HEK293 (cell line): ENCODE results near the gene VPS4A.

ENCODE experiments used
- CTCF ChIA-PET: fragments of 350-600 bp; formaldehyde crosslinking; extraction: SDS; loops from one replicate; lab custom pipeline; 2021; ENCODE audit warnings: antibody characterized with exemption; lab: Yijun Ruan, JAX
- POLR2A ChIA-PET: fragments of 300-600 bp; formaldehyde crosslinking; extraction: SDS; loops from one replicate; lab custom pipeline; 2020; ENCODE audit warnings: antibody characterized with exemption, inconsistent platforms; lab: Yijun Ruan, JAX
- H3K27ac ChIP-seq: fragments of 200-500 bp; sonication (Bioruptor generic); 2 replicates; pipeline ENCODE4 v1.5.1; 2014; ENCODE audit warnings: low read depth, low read length, control low read depth, inconsistent platforms; ENCODE audit errors: extremely low read depth
- H3K36me3 ChIP-seq, 2 experiments: fragments of 200-500 bp in 1 of 2; sonication (Bioruptor generic) in 1 of 2; 1 replicate in 1 of 2; 2 replicates in 1 of 2; pipeline ENCODE4 v1.5.1; 2014 to 2017; ENCODE audit warnings: inconsistent platforms in 2 of 2, low read length in 2 of 2; ENCODE audit not compliant: control insufficient read depth in 2 of 2, insufficient read depth in 1 of 2
- H3K4me1 ChIP-seq: fragments of 200-500 bp; sonication (Bioruptor generic); 2 replicates; pipeline ENCODE4 v1.5.1; 2014; ENCODE audit warnings: mild to moderate bottlenecking, low read length, inconsistent platforms; ENCODE audit not compliant: control insufficient read depth, insufficient read depth
- H3K4me3 ChIP-seq: 2 replicates; pipeline ENCODE4 v1.5.1; 2011; ENCODE audit warnings: low read depth, mild to moderate bottlenecking, control low read depth, low read length, moderate library complexity
- H3K9me3 ChIP-seq: fragments of 200-500 bp; sonication (Bioruptor generic); 2 replicates; pipeline ENCODE4 v1.5.1; 2014; ENCODE audit warnings: low read depth, low read length, inconsistent platforms; ENCODE audit not compliant: control insufficient read depth, insufficient read depth
- GLI4 ChIP-seq: fragments of 450-650 bp; formaldehyde crosslinking; IDR thresholded peaks from 2 replicates; pipeline ENCODE4 v1.5.1; 2016; ENCODE audit warnings: missing biosample characterization, missing genetic modification characterization
- KLF16 ChIP-seq: fragments of 450-650 bp; formaldehyde crosslinking; IDR thresholded peaks from 2 replicates; pipeline ENCODE4 v1.5.1; 2017; ENCODE audit warnings: missing biosample characterization, missing genetic modification characterization
- OVOL3 ChIP-seq: fragments of 450-650 bp; formaldehyde crosslinking; IDR thresholded peaks from 2 replicates; pipeline ENCODE4 v1.5.1; 2016; ENCODE audit warnings: missing biosample characterization, missing genetic modification characterization
- PATZ1 ChIP-seq: fragments of 450-650 bp; formaldehyde crosslinking; IDR thresholded peaks from 2 replicates; pipeline ENCODE4 v1.5.1; 2016; ENCODE audit warnings: missing biosample characterization, missing genetic modification characterization
- REPIN1 ChIP-seq: fragments of 450-650 bp; formaldehyde crosslinking; IDR thresholded peaks from 2 replicates; pipeline ENCODE4 v1.5.1; 2017; ENCODE audit warnings: missing biosample characterization, missing genetic modification characterization, low read depth
- SALL2 ChIP-seq: fragments of 450-650 bp; formaldehyde crosslinking; IDR thresholded peaks from 2 replicates; pipeline ENCODE4 v1.5.0; 2017; ENCODE audit warnings: missing biosample characterization, mild to moderate bottlenecking, missing genetic modification characterization, borderline replicate concordance
- WT1 ChIP-seq: fragments of 450-650 bp; formaldehyde crosslinking; IDR thresholded peaks from 2 replicates; pipeline ENCODE4 v1.5.1; 2016; ENCODE audit warnings: missing biosample characterization, missing genetic modification characterization
- ZBTB21 ChIP-seq: fragments of 450-650 bp; formaldehyde crosslinking; IDR thresholded peaks from 2 replicates; pipeline ENCODE4 v1.5.1; 2017; ENCODE audit warnings: missing biosample characterization, missing genetic modification characterization
- ZIC2 ChIP-seq: fragments of 450-650 bp; formaldehyde crosslinking; IDR thresholded peaks from 2 replicates; pipeline ENCODE4 v1.5.1; 2016; ENCODE audit warnings: missing biosample characterization, missing genetic modification characterization
- ZNF16 ChIP-seq: fragments of 450-650 bp; formaldehyde crosslinking; IDR thresholded peaks from 2 replicates; pipeline ENCODE4 v1.5.1; 2016; ENCODE audit warnings: low read depth, missing biosample characterization, missing genetic modification characterization
- ZNF214 ChIP-seq: fragments of 450-650 bp; formaldehyde crosslinking; IDR thresholded peaks from 2 replicates; pipeline ENCODE4 v1.5.1; 2017; ENCODE audit warnings: missing biosample characterization, mild to moderate bottlenecking, missing genetic modification characterization, borderline replicate concordance
- ZNF221 ChIP-seq: fragments of 450-650 bp; formaldehyde crosslinking; IDR thresholded peaks from 2 replicates; pipeline ENCODE4 v1.5.1; 2017; ENCODE audit warnings: missing biosample characterization, missing genetic modification characterization, borderline replicate concordance
- ZNF311 ChIP-seq: fragments of 450-650 bp; formaldehyde crosslinking; IDR thresholded peaks from 2 replicates; pipeline ENCODE4 v1.5.1; 2017; ENCODE audit warnings: missing biosample characterization, missing genetic modification characterization, borderline replicate concordance
- ZNF341 ChIP-seq: fragments of 450-650 bp; formaldehyde crosslinking; IDR thresholded peaks from 2 replicates; pipeline ENCODE4; 2016; ENCODE audit warnings: low read depth, missing biosample characterization, missing genetic modification characterization
- ZNF510 ChIP-seq: fragments of 450-650 bp; formaldehyde crosslinking; IDR thresholded peaks from 2 replicates; pipeline ENCODE4 v1.5.1; 2018; ENCODE audit warnings: mild to moderate bottlenecking, missing genetic modification characterization, missing biosample characterization; ENCODE audit not compliant: insufficient replicate concordance
- ZNF549 ChIP-seq: fragments of 450-650 bp; IDR thresholded peaks from 2 replicates; pipeline ENCODE4 v1.5.1; 2018; ENCODE audit warnings: missing biosample characterization, missing genetic modification characterization, mild to moderate bottlenecking, inconsistent platforms, moderate library complexity
- ZNF623 ChIP-seq: fragments of 450-650 bp; formaldehyde crosslinking; IDR thresholded peaks from 2 replicates; pipeline ENCODE4 v1.5.1; 2016; ENCODE audit warnings: missing biosample characterization, missing genetic modification characterization
- ZSCAN4 ChIP-seq: fragments of 450-650 bp; formaldehyde crosslinking; IDR thresholded peaks from 2 replicates; pipeline ENCODE4 v1.5.1; 2017; ENCODE audit warnings: missing biosample characterization, missing genetic modification characterization
- TF ChIP-seq, protein P1 (sequence below): fragments of 450-650 bp; formaldehyde crosslinking; IDR thresholded peaks from 2 replicates; pipeline ENCODE4 v1.5.1; 2016; ENCODE audit warnings: missing biosample characterization, missing genetic modification characterization
- TF ChIP-seq, protein P2 (sequence below): fragments of 450-650 bp; formaldehyde crosslinking; IDR thresholded peaks from 2 replicates; pipeline ENCODE4; 2016; ENCODE audit warnings: missing biosample characterization, missing genetic modification characterization
- TF ChIP-seq, protein P3 (sequence below): fragments of 450-650 bp; formaldehyde crosslinking; conservative IDR thresholded peaks from 2 replicates; pipeline ENCODE4 v1.5.1; 2016; ENCODE audit warnings: low read depth, missing biosample characterization, missing genetic modification characterization

Gene VPS4A

DNA sequence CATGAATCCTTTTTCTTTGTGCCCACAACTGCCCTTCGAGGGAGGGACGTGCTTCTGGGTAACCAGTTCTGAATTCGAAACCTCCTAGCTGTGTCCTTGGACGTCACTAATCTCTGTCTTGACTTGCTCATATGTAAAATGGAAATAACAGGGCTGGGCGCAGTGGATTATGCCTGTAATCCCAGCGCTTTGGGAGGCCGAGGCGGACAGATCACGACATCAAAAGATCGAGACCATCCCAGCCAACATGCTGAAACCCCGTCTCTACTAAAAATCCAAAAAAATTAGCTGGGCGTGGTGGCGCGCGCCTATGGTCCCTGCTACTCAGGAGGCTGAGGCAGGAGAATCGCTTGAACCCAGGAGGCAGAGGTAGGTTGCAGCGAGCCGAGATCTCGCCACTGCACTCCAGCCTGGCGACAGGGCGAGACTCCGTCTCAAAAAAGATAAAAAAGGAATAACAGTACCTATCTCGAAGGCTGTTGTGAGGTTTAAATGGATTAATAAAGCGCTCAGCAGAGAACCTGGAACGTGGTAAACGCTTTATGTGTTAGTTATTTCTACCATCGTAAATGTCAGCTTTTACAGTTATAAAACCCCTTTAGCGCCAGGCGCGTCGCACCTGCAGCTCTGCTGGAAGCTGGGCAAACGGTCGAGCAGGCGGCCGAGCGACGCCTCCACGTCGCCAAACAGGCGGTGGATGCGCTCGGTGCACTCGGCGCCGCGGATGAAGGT is 27.6 kb downstream of the VPS4A start:
- H3K36me3 ChIP-seq, result peaks cover 18 to 67% of the 10 kb centered on the region in 2 experiments; a peak in 2 of 3 replicates
- H3K4me1 ChIP-seq, result no peaks in the 10 kb centered on the region
- POLR2A ChIA-PET, result interaction anchor here (5.2 kb wide), 1 partner anchor 10 kb away, joined by 27 read pairs; the partner anchor contains the start of gene PDF
- peak overlapping the region; percentile 86 for H3K4me3 ChIP-seq
- CTCF ChIA-PET, result interaction anchor here (0.5 to 0.6 kb wide), 2 partner anchors 12 to 266 kb away, joined by 3 read pairs; no protein-coding TSS in a partner anchor
- peak overlapping the region; percentile 66 for H3K27ac ChIP-seq
- H3K9me3 ChIP-seq, result no peaks in the 10 kb centered on the region
- TF ChIP-seq KLF16 (tag by site-specific recombination), result peak; percentile 22; the same call in 1 of the 2 replicates
- TF ChIP-seq ZNF549 (tag by site-specific recombination), result no peak
- no peak for TF ChIP-seq ZNF623 (tag by site-specific recombination)
- no peak for TF ChIP-seq ZNF16
- no peak for TF ChIP-seq ZNF311 (tag by site-specific recombination)
- no peak for TF ChIP-seq OVOL3 (tag by site-specific recombination)
- TF ChIP-seq, protein P1, sequence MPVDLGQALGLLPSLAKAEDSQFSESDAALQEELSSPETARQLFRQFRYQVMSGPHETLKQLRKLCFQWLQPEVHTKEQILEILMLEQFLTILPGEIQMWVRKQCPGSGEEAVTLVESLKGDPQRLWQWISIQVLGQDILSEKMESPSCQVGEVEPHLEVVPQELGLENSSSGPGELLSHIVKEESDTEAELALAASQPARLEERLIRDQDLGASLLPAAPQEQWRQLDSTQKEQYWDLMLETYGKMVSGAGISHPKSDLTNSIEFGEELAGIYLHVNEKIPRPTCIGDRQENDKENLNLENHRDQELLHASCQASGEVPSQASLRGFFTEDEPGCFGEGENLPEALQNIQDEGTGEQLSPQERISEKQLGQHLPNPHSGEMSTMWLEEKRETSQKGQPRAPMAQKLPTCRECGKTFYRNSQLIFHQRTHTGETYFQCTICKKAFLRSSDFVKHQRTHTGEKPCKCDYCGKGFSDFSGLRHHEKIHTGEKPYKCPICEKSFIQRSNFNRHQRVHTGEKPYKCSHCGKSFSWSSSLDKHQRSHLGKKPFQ, result no peak
- TF ChIP-seq ZIC2, result no peak
- 0 out of 2 replicates have a peak, but pooled peaks have one; percentile 25 for TF ChIP-seq REPIN1
- no peak for TF ChIP-seq ZNF341 (tag by site-specific recombination)
- TF ChIP-seq ZNF214 (tag by site-specific recombination), result no peak
- TF ChIP-seq, all 188 proteins: peak for 2

DNA sequence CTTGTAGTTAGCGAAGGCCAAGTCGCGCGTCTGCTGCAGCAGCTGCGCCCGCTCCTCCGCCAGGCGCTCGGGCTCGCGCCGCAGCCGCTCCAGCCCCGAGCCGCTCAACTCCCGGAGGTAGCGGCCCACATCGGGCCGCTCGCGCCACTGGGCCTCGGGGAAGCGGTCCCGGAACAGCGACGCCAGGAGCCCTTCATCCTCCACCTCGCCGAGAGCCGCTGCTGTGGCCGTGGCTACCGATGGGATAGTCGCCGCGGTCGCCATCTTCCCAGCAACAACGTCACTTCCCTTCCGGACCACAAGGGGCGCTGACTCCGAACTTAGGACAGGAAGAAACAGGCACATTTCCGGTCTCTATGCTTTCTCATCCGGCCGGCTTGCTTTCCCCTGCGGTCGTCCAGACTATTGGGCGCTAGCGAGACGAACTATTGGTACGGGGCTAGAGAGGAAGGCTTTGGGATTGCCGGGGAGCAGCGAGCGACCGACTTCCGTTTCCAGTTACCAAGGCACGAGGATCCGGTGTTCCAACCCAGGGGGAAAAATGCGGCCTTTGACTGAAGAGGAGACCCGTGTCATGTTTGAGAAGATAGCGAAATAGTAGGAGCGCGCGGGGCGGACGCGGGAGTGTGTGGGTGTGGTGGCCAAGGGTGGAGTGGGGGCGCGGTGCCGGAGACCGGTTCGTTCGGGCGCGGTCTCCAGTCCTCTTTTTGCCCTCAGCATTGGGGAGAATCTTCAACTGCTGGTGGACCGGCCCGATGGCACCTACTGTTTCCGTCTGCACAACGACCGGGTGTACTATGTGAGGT is 28.3 kb downstream of the VPS4A start, which contains the start of the genes COG8 and NIP7:
Gene COG8 (minus strand): TSS at position 276 of the 806 bp plus-strand sequence. CDS start 12 bp downstream, at position 264.
Gene NIP7 (plus strand): TSS at position 484 of the 806 bp plus-strand sequence. CDS start 58 bp downstream, at position 542.
- CTCF ChIA-PET, result interaction anchor here (0.5 to 1.4 kb wide), 6 partner anchors 11 to 580 kb away, joined by 3 to 4 read pairs (median 4); no protein-coding TSS in a partner anchor
- H3K4me1 ChIP-seq, result no peaks in the 10 kb centered on the region
- peaks cover 20 to 67% of the 10 kb centered on the region in 2 experiments; a peak in 2 of 3 replicates for H3K36me3 ChIP-seq
- H3K4me3 ChIP-seq, result peak within 1 kb of the TSS; percentile 92
- POLR2A ChIA-PET, result interaction anchor here (0.7 to 5.2 kb wide), 4 partner anchors 8 to 13 kb away, joined by 3 to 27 read pairs (median 4); partner anchors contain the start of genes PDF and TMED6
- H3K9me3 ChIP-seq, result no peaks in the 10 kb centered on the region
- H3K27ac ChIP-seq, result peak within 1 kb of the TSS; percentile 71
- peak; percentile 67 for TF ChIP-seq ZBTB21 (tag by site-specific recombination)
- no peak for TF ChIP-seq PATZ1 (tag by site-specific recombination)
- TF ChIP-seq ZNF221, result no peak
- no peak for TF ChIP-seq GLI4 (tag by site-specific recombination)
- TF ChIP-seq ZSCAN4 (tag by site-specific recombination), result no peak
- no peak for TF ChIP-seq ZNF214 (tag by site-specific recombination)
- TF ChIP-seq ZNF510 (tag by site-specific recombination), result no peak
- no peak for TF ChIP-seq WT1 (tag by site-specific recombination)
- no peak for TF ChIP-seq SALL2 (tag by site-specific recombination)
- TF ChIP-seq, protein P2, sequence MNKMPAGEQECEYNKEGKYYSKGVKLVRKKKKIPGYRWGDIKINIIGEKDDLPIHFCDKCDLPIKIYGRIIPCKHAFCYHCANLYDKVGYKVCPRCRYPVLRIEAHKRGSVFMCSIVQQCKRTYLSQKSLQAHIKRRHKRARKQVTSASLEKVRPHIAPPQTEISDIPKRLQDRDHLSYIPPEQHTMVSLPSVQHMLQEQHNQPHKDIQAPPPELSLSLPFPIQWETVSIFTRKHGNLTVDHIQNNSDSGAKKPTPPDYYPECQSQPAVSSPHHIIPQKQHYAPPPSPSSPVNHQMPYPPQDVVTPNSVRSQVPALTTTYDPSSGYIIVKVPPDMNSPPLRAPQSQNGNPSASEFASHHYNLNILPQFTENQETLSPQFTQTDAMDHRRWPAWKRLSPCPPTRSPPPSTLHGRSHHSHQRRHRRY (tag by site-specific recombination), result no peak
- TF ChIP-seq, protein P3, sequence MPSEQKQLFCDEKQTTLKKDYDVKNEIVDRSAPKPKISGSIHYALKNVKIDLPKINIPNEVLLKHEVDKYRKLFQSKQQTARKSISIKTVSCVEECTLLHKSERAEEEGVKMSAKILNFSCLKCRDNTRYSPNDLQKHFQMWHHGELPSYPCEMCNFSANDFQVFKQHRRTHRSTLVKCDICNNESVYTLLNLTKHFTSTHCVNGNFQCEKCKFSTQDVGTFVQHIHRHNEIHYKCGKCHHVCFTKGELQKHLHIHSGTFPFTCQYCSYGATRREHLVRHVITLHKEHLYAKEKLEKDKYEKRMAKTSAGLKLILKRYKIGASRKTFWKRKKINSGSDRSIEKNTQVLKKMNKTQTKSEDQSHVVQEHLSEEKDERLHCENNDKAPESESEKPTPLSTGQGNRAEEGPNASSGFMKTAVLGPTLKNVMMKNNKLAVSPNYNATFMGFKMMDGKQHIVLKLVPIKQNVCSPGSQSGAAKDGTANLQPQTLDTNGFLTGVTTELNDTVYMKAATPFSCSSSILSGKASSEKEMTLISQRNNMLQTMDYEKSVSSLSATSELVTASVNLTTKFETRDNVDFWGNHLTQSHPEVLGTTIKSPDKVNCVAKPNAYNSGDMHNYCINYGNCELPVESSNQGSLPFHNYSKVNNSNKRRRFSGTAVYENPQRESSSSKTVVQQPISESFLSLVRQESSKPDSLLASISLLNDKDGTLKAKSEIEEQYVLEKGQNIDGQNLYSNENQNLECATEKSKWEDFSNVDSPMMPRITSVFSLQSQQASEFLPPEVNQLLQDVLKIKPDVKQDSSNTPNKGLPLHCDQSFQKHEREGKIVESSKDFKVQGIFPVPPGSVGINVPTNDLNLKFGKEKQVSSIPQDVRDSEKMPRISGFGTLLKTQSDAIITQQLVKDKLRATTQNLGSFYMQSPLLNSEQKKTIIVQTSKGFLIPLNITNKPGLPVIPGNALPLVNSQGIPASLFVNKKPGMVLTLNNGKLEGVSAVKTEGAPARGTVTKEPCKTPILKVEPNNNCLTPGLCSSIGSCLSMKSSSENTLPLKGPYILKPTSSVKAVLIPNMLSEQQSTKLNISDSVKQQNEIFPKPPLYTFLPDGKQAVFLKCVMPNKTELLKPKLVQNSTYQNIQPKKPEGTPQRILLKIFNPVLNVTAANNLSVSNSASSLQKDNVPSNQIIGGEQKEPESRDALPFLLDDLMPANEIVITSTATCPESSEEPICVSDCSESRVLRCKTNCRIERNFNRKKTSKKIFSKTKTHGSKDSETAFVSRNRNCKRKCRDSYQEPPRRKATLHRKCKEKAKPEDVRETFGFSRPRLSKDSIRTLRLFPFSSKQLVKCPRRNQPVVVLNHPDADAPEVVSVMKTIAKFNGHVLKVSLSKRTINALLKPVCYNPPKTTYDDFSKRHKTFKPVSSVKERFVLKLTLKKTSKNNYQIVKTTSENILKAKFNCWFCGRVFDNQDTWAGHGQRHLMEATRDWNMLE (tag by site-specific recombination), result peak; percentile 96
